HG02870 (cell line): ENCODE results near the gene HLX.

Source experiments
- ATAC-seq: cut with Tn5 transposase; IDR thresholded peaks from one replicate; pipeline ENCODE4 v1.9.1; 2021; ENCODE audit warnings: mild to moderate bottlenecking, moderate library complexity; ENCODE audit not compliant: unreplicated experiment

Gene HLX

DNA sequence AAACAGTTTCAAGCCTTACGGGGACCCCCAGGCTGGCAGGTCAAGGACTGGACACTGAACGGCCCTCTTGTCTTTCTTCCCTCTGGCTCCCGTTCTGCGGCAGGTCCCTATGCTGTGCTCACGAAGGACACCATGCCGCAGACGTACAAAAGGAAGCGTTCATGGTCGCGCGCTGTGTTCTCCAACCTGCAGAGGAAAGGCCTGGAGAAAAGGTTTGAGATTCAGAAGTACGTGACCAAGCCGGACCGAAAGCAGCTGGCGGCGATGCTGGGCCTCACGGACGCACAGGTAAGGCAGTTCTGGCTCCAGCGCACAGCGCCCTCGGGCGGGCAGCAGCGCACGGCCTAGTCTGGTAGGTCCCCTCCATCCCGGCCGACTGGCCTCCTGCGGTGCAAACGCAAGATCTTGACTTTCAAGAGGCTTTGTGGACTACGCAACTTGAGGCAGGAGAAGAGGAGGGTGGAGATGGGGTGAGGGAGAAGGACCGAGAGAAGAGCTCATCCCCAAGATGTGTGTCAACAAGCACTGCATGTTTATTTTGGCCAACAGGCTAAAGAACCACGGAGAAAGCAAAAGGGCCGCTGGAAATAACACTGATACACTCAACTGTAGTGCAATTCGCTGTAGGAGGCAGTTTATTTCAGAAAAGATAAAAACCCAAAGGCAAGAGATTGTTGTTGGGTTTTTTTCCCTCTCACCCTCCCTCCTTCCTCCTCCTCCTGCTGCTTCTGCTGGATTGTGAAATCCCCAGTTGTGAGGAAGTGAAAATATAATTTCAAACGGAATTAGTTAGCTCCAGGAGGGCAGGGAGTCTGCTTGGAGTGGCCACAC lies 3.0 kb downstream of the HLX start:
- ATAC-seq: no peak

DNA sequence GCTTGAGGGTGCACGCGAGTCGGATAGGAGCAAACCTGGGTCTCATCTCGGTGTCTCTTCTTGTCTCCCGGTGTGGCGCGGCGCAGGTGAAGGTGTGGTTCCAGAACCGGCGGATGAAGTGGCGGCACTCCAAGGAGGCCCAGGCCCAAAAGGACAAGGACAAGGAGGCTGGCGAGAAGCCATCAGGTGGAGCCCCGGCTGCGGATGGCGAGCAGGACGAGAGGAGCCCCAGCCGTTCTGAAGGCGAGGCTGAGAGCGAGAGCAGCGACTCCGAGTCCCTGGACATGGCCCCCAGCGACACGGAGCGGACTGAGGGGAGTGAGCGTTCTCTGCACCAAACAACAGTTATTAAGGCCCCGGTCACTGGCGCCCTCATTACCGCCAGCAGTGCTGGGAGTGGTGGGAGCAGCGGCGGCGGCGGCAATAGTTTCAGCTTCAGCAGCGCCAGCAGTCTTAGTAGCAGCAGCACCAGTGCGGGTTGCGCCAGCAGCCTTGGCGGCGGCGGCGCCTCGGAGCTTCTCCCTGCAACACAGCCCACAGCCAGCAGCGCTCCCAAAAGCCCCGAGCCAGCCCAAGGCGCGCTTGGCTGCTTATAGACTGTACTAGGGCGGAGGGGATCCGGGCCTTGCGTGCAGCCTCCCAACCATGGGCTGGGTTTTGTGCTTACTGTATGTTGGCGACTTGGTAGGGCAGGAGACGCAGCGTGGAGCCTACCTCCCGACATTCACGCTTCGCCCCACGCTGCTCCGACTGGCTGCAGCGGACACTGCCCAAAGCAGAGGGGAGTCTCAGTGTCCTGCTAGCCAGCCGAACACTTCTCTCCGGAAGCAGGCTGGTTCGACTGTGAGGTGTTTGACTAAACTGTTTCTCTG lies 5.1 kb downstream of the HLX start:
- ATAC-seq: no peak

GRCh38 chr1:220884981-220885918 lies 6.0 kb downstream of the HLX start:
- no peak for ATAC-seq

- ATAC-seq: no peak
Measured at GRCh38 chr1:220885971-220886370, 6.7 kb downstream of the HLX start.

- ATAC-seq: no peak
Measured at GRCh38 chr1:220886470-220887201, 7.4 kb downstream of the HLX start.

- ATAC-seq: no peak
Measured at GRCh38 chr1:220887202-220887519, 7.9 kb downstream of the HLX start.

GRCh38 chr1:220887520-220888416 lies 8.5 kb downstream of the HLX start:
- ATAC-seq: no peak

DNA sequence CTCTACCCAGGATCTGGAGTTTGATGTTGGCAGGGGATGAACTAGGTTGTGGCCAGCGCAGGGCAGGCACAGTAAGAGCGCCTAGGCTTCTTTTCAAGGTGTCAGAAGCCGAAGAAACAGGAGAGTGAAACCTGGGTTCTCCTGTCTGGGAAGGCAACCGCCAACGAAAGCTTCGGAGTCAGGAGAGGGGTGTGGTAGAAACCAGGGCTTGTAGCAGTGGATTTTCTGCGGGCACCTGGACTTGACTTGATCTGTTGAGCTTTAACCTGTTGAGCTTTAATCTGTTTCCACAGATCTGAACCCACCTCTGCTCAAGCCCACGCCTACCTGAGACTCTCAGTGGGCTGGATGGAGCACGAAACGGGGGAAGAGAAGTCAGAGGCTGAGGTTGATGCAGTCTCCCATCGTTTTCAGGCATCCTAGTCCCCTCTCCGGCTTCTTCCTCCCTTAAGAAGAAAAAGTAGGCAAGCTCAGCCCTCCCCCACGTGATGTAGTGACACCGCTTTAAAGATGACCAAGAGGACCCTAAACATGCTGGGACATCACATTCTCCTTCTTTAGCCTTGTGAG lies 9.3 kb downstream of the HLX start:
- ATAC-seq: no peak

DNA sequence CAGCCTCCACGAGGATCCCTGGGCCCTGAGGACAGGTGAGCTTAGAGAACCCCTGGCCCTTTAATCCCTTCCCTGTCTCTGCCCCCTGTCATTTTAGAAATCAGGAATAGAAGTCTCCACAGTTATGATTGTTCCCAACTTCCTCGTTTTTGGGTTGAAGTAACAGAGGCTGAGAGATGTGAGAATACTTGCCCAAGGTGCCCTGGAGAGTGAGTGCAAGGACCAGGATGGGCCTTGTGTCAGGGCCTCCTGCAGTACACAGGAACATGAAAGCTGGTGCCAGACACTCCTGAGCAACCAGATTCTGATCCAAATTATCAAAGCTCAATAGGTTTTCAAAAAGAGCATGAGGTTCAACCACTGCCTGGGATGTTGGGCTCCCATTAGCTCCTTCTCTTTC lies 10.1 kb downstream of the HLX start:
- ATAC-seq: no peak

- ATAC-seq: no peak
Measured at GRCh38 chr1:220889848-220890287, 10.6 kb downstream of the HLX start.

DNA sequence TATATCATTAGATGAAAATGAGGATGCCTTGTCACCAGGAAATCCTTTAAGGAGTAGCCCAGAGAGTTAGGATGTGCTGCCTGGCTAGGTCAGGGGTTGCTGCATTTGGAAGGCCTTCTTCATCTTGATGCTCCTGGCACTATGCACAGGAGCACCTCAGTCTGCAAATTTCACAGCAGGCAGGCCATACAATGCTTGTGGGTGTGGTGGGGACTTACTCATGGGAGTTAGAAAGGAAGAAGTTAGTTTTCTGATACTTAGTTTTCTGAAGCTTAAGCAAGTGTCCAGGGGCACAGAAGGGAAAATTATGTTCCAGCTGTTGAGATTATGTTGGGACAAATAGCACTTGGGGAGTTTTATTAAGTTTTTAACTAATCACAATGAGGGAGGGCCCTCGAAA lies 11.4 kb downstream of the HLX start:
- ATAC-seq: no peak

- ATAC-seq: no peak
Measured at GRCh38 chr1:220891224-220892085, 12.2 kb downstream of the HLX start.

DNA sequence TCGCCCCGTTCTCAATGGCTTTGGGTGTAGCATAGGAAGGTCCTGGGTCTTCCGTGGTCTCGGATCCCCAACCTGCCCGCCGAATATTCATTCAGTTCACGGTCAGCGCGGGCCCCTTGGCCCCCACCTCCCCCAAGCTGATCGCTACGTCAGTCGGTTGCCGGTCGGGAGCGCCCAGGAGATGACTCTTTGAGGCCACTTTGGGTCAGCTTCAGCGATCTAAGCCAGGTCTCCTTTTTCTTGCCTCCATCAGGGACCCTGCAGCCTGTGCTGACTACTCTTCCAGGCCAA lies 12.8 kb downstream of the HLX start:
- ATAC-seq: no peak

DNA sequence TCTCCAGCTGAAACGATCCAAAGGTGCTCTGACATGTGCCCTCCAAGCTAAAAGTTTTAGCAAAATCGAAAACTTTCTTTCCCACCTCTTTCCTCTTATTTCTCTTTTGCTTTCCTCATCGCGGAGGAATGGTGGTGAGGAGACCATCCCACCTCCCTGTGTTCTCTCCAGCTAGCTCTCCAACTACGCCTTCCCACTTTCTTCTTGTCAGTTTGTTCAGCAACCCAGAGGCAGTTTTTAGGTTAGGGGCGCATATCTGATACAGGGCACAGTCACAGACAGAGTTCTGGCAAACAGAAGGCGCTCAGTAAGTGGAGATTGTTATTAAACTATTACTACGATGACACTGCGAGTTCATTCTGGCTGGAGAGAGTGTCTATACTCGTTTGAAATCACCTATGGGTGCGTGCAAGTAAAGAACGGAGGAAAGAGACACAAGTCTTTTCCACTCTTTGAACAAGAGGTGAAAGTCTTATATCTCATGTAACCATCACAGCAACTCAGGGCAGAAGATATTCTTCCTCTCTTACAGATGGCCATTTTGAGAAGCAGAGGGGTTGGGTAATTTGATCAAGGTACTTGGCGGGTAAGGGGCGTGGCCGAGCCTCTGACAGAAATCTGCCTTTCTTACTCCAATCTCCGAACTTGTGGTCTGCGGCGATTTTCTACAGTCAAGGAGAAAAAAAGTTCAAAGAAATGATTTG lies 13.9 kb downstream of the HLX start:
- ATAC-seq: no peak

GRCh38 chr1:220893701-220894024 lies 14.4 kb downstream of the HLX start:
- no peak for ATAC-seq

DNA sequence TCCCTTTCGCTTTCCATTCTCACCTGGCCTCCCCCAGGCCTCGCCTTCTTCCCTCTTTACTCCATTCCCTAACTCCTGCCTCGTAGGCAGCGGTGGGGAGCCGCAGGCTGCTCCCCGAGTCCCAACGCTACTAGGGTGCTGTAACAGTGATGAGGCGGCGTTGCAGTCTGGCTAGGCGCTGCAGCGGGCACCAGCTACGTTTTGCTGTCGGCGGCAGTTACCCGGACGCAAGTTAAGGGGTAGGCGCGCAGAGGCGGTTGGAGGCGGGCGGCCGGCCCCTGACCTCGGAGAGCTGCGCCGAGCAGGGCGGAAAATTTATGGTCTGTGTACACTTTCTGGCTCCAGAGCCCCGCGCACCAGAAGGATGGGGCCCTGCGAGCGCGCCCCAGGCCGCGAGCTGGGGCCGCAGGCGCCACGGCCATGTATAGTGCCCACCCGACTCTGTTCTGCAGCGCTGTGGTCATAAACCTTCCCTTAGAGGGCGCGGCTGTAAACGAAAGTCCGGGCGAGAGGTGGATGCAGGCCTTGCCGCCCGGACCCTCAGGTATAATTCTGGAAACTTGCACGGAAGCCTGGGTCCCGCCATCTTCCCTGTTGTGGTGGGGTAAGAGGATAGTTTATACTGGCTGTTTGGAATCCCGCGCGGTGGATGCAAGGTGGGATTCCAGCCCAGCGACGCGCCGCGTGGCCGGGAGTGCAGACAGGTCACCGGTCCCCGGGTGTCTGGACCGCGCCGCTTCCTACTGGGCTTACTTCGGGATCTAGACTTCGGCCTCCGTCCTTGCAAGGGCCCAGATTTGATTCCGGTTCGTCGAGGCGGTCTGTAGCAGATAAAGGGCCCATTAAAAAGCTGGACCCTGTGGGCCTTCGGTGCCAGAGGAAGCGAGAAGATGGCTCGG lies 15.0 kb downstream of the HLX start:
- no peak for ATAC-seq

- ATAC-seq: no peak
Measured at GRCh38 chr1:220894924-220895256, 15.6 kb downstream of the HLX start.
